ENCODE results near the gene PDLIM7. TPM values are rescaled to one million over a fixed set of nuclear protein-coding genes. Genes with fewer than 3 reads are reported as not detected.
A peak's percentile ranks its signal among the peaks of the same experiment; 100 is the strongest.

The PDLIM7 gene
- polyA plus RNA-seq, 3 donors, result 62.4 to 72.7 (median 69.0) TPM

- no peak for DNase-seq (ENCODE audit: low read depth in 3 of 3, low spot score in 2 of 3)
Measured at GRCh38 chr5:177508221-177508611, 10.8 kb upstream of the PDLIM7 start.

- DNase-seq (ENCODE audit: low read depth in 3 of 3, low spot score in 2 of 3), result no peak
Measured at GRCh38 chr5:177507596-177508220, 10.3 kb upstream of the PDLIM7 start.

GRCh38 chr5:177507165-177507564, 9.8 kb upstream of the PDLIM7 start:
- DNase-seq (ENCODE audit: low read depth in 3 of 3, low spot score in 2 of 3), result no peak

GRCh38 chr5:177505075-177505474, 7.7 kb upstream of the PDLIM7 start:
- no peak for DNase-seq (ENCODE audit: low read depth in 3 of 3, low spot score in 2 of 3)

- DNase-seq (ENCODE audit: low read depth in 3 of 3, low spot score in 2 of 3), result no peak
Measured at GRCh38 chr5:177504086-177505056, 7.0 kb upstream of the PDLIM7 start.

GRCh38 chr5:177503351-177504085, 6.1 kb upstream of the PDLIM7 start:
- DNase-seq (ENCODE audit: low read depth in 3 of 3, low spot score in 2 of 3), result no peak

- no peak for DNase-seq (ENCODE audit: low read depth in 3 of 3, low spot score in 2 of 3)
Measured at GRCh38 chr5:177502886-177503285, 5.5 kb upstream of the PDLIM7 start.

- no peak for DNase-seq (ENCODE audit: low read depth in 3 of 3, low spot score in 2 of 3)
Measured at GRCh38 chr5:177501874-177502678, 4.7 kb upstream of the PDLIM7 start.

GRCh38 chr5:177500685-177501522, 3.5 kb upstream of the PDLIM7 start:
- DNase-seq (ENCODE audit: low read depth in 3 of 3, low spot score in 2 of 3), result peak in 1 of 3 donors; percentile 77

- DNase-seq (ENCODE audit: low read depth in 3 of 3, low spot score in 2 of 3), result no peak
Measured at GRCh38 chr5:177499842-177500241, 2.4 kb upstream of the PDLIM7 start.

GRCh38 chr5:177498013-177498787, 796 bp upstream of the PDLIM7 start:
- DNase-seq (ENCODE audit: low read depth in 3 of 3, low spot score in 2 of 3), result no peak

GRCh38 chr5:177496727-177497291, 595 bp downstream of the PDLIM7 start:
- no peak for DNase-seq (ENCODE audit: low read depth in 3 of 3, low spot score in 2 of 3)

GRCh38 chr5:177496070-177496726, 1.2 kb downstream of the PDLIM7 start:
- DNase-seq (ENCODE audit: low read depth in 3 of 3, low spot score in 2 of 3), result no peak

GRCh38 chr5:177495243-177496060, 2.0 kb downstream of the PDLIM7 start:
- no peak for DNase-seq (ENCODE audit: low read depth in 3 of 3, low spot score in 2 of 3)

- DNase-seq (ENCODE audit: low read depth in 3 of 3, low spot score in 2 of 3), result no peak
Measured at GRCh38 chr5:177494346-177495195, 2.8 kb downstream of the PDLIM7 start.

GRCh38 chr5:177493795-177494345, 3.5 kb downstream of the PDLIM7 start:
- DNase-seq (ENCODE audit: low read depth in 3 of 3, low spot score in 2 of 3), result no peak

Data from right renal cortex interstitium (tissue), 3 donors.